MCF 10A (cell line): ENCODE results near the gene PTPRM. TPM values are rescaled to one million over a fixed set of nuclear protein-coding genes. Genes with fewer than 3 reads are reported as not detected.

ENCODE experiments used
- BruUV-seq: library from RNA; stranded (reverse); fragments of 400-500 nt; replicated peaks from 2 replicates; lab custom pipeline; 2021; lab: Mats Ljungman, UMichigan
- CTCF ChIA-PET: fragments of 300-600 bp; sonication (Branson Sonifier 250); formaldehyde crosslinking; extraction: SDS; loops from one replicate; lab custom pipeline; 2021; ENCODE audit warnings: antibody characterized with exemption, inconsistent platforms; lab: Yijun Ruan, JAX
- POLR2A ChIA-PET: fragments of 300-600, 350-650 bp; sonication (Branson Sonifier 250); formaldehyde crosslinking; extraction: SDS; loops from one replicate; lab custom pipeline; 2020; ENCODE audit warnings: antibody characterized with exemption, inconsistent platforms; lab: Yijun Ruan, JAX
- DNase-seq: peaks from one replicate; pipeline ENCODE4 v3.0.0-alpha.2; 2018; ENCODE audit not compliant: unreplicated experiment
- H3K27ac Mint-ChIP-seq: one replicate; pipeline ENCODE4 v1.8.0; 2022; ENCODE audit warnings: mild to moderate bottlenecking, low read depth, mixed read lengths; ENCODE audit not compliant: unreplicated experiment
- H3K27me3 Mint-ChIP-seq: one replicate; pipeline ENCODE4 v1.8.0; 2022; ENCODE audit warnings: mixed read lengths; ENCODE audit not compliant: insufficient read depth, unreplicated experiment
- H3K36me3 Mint-ChIP-seq: one replicate; pipeline ENCODE4 v1.8.0; 2022; ENCODE audit warnings: mild to moderate bottlenecking, moderate library complexity, mixed read lengths; ENCODE audit not compliant: insufficient read depth, unreplicated experiment
- H3K4me1 Mint-ChIP-seq: one replicate; pipeline ENCODE4 v1.8.0; 2022; ENCODE audit warnings: mixed read lengths; ENCODE audit not compliant: insufficient read depth, unreplicated experiment
- H3K4me3 Mint-ChIP-seq: one replicate; pipeline ENCODE4 v1.8.0; 2022; ENCODE audit warnings: mild to moderate bottlenecking, moderate library complexity, mixed read lengths; ENCODE audit not compliant: unreplicated experiment
- H3K9me3 Mint-ChIP-seq: one replicate; pipeline ENCODE4 v1.8.0; 2022; ENCODE audit warnings: mixed read lengths; ENCODE audit not compliant: unreplicated experiment
- intact Hi-C: fragments of 100-400 bp; cut with micrococcal nuclease; formaldehyde crosslinking; loops from 2 replicates; pipeline ENCODE4 v1.14.1; 2022
- total RNA-seq: library from RNA; stranded (reverse); gene quantifications from 2 replicates; pipeline ENCODE4 v1.2.3, GENCODE V29; 2022
- TF ChIP-seq, protein P1 (sequence below): fragments of 200-600 bp; IDR thresholded peaks from one replicate; pipeline ENCODE4 v1.8.0; 2022; ENCODE audit warnings: antibody characterized with exemption, mild to moderate bottlenecking; ENCODE audit not compliant: unreplicated experiment

Gene PTPRM
- total RNA-seq, 1 experiment from 2014 or later: 82.8 TPM

DNA sequence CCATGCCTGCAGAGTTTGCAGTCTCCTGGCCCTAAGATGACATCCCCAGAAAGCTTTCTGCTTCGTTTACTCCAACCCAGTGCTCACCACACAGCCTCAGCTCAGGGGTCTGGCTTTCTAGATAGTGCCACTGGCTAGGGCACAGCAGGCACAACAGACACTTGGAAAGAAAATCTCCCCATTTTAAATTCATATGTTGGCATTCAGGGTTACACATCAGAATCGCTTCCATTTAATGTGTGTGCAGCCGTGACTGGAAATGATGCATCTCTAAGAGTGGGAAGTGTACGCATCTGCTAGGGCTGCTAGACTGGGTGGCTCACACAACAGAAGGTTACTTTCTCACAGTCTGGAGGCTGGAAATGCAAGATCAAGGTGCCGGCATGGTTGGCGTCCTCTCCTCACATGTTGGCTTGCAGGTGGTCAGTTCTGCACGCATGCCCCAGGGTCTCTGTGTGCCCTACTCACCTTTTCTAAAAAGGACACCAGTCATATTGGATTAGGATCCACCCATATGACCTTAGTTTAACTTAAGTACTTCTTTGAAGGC lies 712.7 kb downstream of the PTPRM start:
- no peak overlapping the region for H3K27ac Mint-ChIP-seq
- no peak overlapping the region for H3K4me3 Mint-ChIP-seq
- TF ChIP-seq, protein P1, sequence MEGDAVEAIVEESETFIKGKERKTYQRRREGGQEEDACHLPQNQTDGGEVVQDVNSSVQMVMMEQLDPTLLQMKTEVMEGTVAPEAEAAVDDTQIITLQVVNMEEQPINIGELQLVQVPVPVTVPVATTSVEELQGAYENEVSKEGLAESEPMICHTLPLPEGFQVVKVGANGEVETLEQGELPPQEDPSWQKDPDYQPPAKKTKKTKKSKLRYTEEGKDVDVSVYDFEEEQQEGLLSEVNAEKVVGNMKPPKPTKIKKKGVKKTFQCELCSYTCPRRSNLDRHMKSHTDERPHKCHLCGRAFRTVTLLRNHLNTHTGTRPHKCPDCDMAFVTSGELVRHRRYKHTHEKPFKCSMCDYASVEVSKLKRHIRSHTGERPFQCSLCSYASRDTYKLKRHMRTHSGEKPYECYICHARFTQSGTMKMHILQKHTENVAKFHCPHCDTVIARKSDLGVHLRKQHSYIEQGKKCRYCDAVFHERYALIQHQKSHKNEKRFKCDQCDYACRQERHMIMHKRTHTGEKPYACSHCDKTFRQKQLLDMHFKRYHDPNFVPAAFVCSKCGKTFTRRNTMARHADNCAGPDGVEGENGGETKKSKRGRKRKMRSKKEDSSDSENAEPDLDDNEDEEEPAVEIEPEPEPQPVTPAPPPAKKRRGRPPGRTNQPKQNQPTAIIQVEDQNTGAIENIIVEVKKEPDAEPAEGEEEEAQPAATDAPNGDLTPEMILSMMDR: no peak
- ChIA-PET CTCF (no interaction called here), POLR2A (no interaction called here)
- no peaks in the 10 kb centered on the region for H3K9me3 Mint-ChIP-seq
- intact Hi-C loops: no loop called here
- no TSS peak for BruUV-seq
- peaks cover 10% of the 10 kb centered on the region for H3K36me3 Mint-ChIP-seq
- no peaks in the 10 kb centered on the region for H3K27me3 Mint-ChIP-seq
- peaks cover 13% of the 10 kb centered on the region for H3K4me1 Mint-ChIP-seq
- no peak for DNase-seq

DNA sequence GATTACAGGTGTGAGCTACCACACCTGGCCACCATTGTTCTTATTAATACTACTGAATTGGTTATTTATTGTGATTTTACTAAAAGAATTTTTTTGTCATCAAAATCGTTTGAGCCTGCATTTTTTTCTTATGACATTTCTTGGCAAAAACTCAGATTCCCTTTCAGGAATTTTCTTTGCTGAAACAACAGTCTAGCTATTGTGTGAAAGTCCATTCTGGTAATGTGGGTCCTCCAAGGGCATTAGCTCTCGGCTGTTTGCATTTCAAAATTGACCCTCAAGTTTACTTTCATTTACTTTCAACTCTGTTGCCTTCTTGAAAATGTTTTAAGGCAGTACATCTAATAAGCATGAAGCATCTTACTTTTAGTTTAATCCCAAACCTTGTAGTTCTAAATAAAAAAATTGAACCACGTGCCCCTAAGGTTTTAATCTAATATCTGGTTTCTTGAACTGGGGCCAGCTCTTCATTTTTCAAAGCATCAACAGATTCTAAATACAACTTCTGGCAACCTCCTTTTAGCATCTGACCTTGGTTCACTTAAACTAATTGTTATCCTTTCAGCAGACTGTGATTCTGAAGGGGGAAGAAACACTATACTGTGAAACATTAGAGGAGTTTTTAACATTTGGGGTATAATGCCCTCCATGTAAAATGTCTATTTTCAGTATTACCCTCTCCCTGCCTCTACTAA lies 716.9 kb downstream of the PTPRM start:
- Mint-ChIP-seq H3K9me3 (no peaks in the 10 kb centered on the region), H3K36me3 (peaks cover 4% of the 10 kb centered on the region), H3K4me3 (no peak overlapping the region), H3K4me1 (no peaks in the 10 kb centered on the region), H3K27me3 (no peaks in the 10 kb centered on the region), H3K27ac (no peak overlapping the region)
- CTCF ChIA-PET: interaction anchor here (0.6 to 1.2 kb wide), 3 partner anchors 23 to 1643 kb away, joined by 3 to 4 read pairs (median 3); no protein-coding TSS in a partner anchor
- POLR2A ChIA-PET: interaction anchor here (1.3 kb wide), 1 partner anchor 18 kb away, joined by 7 read pairs; no protein-coding TSS in a partner anchor
- no peak for DNase-seq
- no TSS peak for BruUV-seq
- intact Hi-C loops: no loop called here
- TF ChIP-seq, protein P1: no peak

DNA sequence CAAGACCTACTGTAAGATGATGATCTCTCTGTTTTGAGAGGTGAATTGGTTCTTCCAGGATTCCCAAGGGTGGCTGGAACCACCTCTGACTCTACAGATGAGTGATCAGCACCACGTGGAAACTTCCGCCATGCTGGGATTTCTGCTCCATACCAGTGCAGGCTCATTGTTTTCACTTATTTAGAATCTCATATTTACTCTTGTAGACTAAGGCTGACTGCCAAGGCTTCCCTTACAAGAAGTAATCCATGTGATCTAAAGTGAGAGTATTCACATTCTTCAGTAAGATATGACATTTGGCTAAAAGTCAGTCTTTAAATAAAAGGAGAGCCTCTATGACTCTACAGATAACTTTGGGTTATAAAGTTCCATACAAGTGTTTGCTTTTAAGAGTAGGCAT lies 719.2 kb downstream of the PTPRM start:
- Mint-ChIP-seq H3K4me1 (no peaks in the 10 kb centered on the region), H3K9me3 (no peaks in the 10 kb centered on the region), H3K4me3 (no peak overlapping the region), H3K27me3 (no peaks in the 10 kb centered on the region), H3K27ac (no peak overlapping the region), H3K36me3 (peaks cover 4% of the 10 kb centered on the region)
- POLR2A ChIA-PET: no interaction called here
- no TSS peak for BruUV-seq
- intact Hi-C loops: no loop called here
- DNase-seq: no peak
- CTCF ChIA-PET: no interaction called here
- TF ChIP-seq, protein P1: no peak

DNA sequence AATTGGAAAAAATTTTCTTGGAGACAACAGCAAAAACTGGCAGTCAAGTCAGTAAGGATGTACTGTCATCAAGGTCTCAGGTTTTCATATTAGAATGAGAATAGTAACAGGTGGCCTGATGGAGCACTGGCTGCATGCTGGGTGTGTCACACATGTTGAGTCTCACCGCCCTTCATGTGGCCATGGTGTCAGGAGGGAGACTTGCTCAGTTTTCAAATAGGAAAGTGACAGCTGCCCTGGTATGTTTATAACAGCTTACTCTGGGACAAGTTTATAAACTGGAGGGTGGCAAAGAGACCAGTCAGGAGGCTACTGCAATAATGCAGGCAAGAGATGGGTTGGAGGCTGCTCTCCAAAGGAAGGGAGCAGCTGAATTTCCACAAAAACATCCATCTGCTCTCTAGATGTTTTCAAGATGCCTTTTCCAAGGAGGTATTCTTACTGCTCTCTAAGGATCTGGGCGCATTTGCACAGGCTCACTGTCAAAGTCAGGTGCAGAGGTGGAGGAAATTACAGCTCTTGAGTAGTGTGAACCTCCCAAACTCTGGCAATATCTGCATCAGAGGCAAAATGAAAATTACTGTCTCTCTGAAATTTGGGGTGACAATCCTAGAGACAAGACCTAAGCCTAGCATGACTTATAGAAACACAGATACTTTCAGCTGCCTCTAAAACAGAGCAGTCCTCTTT lies 720.2 kb downstream of the PTPRM start:
- Mint-ChIP-seq H3K4me3 (no peak overlapping the region), H3K9me3 (no peaks in the 10 kb centered on the region), H3K27me3 (no peaks in the 10 kb centered on the region), H3K36me3 (peaks cover 5% of the 10 kb centered on the region), H3K27ac (no peak overlapping the region), H3K4me1 (no peaks in the 10 kb centered on the region)
- POLR2A ChIA-PET: interaction anchor here (0.6 kb wide), 1 partner anchor 137 kb away, joined by 3 read pairs; no protein-coding TSS in a partner anchor
- CTCF ChIA-PET: interaction anchor here (0.6 kb wide), 1 partner anchor 68 kb away, joined by 12 read pairs; no protein-coding TSS in a partner anchor
- BruUV-seq: no TSS peak
- TF ChIP-seq, protein P1: no peak
- DNase-seq: no peak
- intact Hi-C loops: no loop called here
